ENCODE measurements around the gene FAM13C.
"Not testable (repeated sequence)": the region's sequence is repeated elsewhere in the genome, so short reads cannot be mapped to it uniquely, and the experiment has no call there.

FAM13C gene

GRCh38 chr10:59362144-59362958 is at the start of gene FAM13C:
Gene FAM13C, minus strand, starts transcription at chr10:59362549. Its CDS starts 89 bp downstream, at chr10:59362460.
- Mint-ChIP-seq H3K4me1 (peaks cover 8% of the 10 kb centered on the region), H3K4me3 (no peak within 1 kb of the TSS), H3K36me3 (no peaks in the 10 kb centered on the region), H3K9me3 (no peaks in the 10 kb centered on the region), H3K27me3 (peaks cover 10% of the 10 kb centered on the region), H3K27ac (peak within 1 kb of the TSS; percentile 35)

DNA sequence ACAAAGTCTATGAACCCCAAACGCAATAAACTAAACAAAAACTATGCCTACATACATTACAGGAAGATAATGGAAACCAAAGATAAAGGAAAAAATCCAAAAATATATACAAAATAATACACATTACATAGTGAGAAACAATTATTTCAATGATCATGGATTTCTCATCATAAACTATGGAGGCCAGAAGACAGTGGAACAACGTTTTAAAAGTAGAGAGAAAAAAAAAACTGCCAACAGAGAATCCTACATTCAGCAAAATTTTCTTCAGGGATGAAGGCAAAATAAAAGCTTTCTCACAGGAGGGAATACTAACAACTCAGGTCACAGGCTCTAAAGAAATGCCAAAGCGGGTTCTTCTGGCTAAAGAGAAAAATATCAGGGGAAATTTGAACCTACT is 42.9 kb upstream of the FAM13C start:
- Mint-ChIP-seq H3K27me3 (no peaks in the 10 kb centered on the region), H3K9me3 (no peaks in the 10 kb centered on the region), H3K4me1 (no peaks in the 10 kb centered on the region), H3K27ac (no peak overlapping the region), H3K36me3 (no peaks in the 10 kb centered on the region), H3K4me3 (no peak overlapping the region)

GRCh38 chr10:59400214-59400613 is 37.9 kb upstream of the FAM13C start:
- H3K4me3 Mint-ChIP-seq, result no peak overlapping the region
- no peaks in the 10 kb centered on the region for H3K36me3 Mint-ChIP-seq
- H3K9me3 Mint-ChIP-seq, result peaks cover 5% of the 10 kb centered on the region
- H3K27me3 Mint-ChIP-seq, result no peaks in the 10 kb centered on the region
- no peaks in the 10 kb centered on the region for H3K4me1 Mint-ChIP-seq
- no peak overlapping the region for H3K27ac Mint-ChIP-seq

DNA sequence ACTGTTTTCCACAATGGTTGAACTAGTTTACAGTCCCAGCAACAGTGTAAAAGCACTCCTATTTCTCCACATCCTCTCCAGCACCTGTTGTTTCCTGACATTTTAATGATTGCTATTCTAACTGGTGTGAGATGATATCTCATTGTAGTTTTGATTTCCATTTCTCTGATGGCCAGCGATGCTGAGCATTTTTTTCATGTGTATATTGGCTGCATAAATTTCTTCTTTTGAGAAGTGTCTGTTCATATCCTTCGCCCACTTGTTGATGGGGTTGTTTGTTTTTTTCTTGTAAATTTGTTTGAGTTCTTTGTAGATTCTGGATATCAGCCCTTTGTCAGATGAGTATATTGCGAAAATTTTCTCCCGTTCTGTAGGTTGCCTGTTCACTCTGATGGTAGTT is 37.0 kb upstream of the FAM13C start:
- not testable (repeated sequence) for H3K27ac Mint-ChIP-seq, H3K9me3 Mint-ChIP-seq, H3K4me1 Mint-ChIP-seq, H3K36me3 Mint-ChIP-seq, H3K27me3 Mint-ChIP-seq, H3K4me3 Mint-ChIP-seq

GRCh38 chr10:59397961-59398360 is 35.6 kb upstream of the FAM13C start:
- Mint-ChIP-seq H3K4me1 (no peaks in the 10 kb centered on the region), H3K27me3 (no peaks in the 10 kb centered on the region), H3K27ac (no peak overlapping the region), H3K9me3 (peaks cover 5% of the 10 kb centered on the region), H3K36me3 (no peaks in the 10 kb centered on the region), H3K4me3 (no peak overlapping the region)

DNA sequence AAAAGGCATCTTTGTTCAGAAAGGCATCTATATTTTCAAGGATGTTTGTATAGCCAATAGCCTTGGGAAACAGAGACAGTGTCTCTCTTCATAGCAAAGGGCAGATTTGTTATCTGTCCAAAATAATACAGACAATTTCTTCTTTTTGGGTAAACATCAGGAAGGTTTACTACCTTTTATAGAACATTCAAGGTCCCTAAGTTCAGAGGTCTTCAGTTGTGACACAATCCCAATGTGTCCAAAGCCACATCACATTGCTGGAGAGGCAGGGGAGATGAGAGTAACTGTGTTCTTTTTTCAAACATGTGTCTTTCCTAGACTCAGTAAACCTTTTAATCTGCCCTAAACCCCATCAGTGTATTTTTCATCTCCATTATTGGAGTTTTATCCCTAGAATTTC is 33.6 kb upstream of the FAM13C start:
- no peak overlapping the region for H3K4me3 Mint-ChIP-seq
- no peak overlapping the region for H3K27ac Mint-ChIP-seq
- H3K36me3 Mint-ChIP-seq, result no peaks in the 10 kb centered on the region
- peaks cover 5% of the 10 kb centered on the region for H3K9me3 Mint-ChIP-seq
- no peaks in the 10 kb centered on the region for H3K4me1 Mint-ChIP-seq
- H3K27me3 Mint-ChIP-seq, result no peaks in the 10 kb centered on the region

GRCh38 chr10:59393349-59393748 is 31.0 kb upstream of the FAM13C start:
- no peaks in the 10 kb centered on the region for H3K4me1 Mint-ChIP-seq
- no peak overlapping the region for H3K27ac Mint-ChIP-seq
- H3K27me3 Mint-ChIP-seq, result no peaks in the 10 kb centered on the region
- H3K36me3 Mint-ChIP-seq, result no peaks in the 10 kb centered on the region
- peaks cover 5% of the 10 kb centered on the region for H3K9me3 Mint-ChIP-seq
- no peak overlapping the region for H3K4me3 Mint-ChIP-seq

DNA sequence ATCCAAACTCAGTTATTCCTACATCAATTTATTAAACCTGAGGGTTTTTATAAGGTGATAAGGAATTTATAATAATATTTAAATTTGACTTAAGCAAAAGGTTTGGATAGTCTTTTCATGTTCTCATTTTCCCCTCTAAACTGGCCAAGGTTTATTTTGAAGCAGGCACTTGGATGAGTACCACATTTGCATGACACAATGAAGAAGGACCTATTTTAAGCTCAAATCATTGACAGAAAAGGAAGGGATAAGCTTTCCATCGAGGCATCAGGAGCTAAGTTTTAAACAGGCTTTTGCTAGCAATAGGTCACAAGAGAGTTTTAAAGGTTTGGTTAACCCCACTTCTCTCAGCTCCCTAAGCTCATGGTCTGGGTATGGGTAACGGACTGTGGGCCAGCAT is 28.7 kb upstream of the FAM13C start:
- Mint-ChIP-seq H3K27ac (no peak overlapping the region), H3K36me3 (no peaks in the 10 kb centered on the region), H3K4me3 (no peak overlapping the region), H3K9me3 (no peaks in the 10 kb centered on the region), H3K4me1 (no peaks in the 10 kb centered on the region), H3K27me3 (no peaks in the 10 kb centered on the region)

GRCh38 chr10:59388671-59388976 is 26.3 kb upstream of the FAM13C start:
- no peaks in the 10 kb centered on the region for H3K36me3 Mint-ChIP-seq
- no peak overlapping the region for H3K27ac Mint-ChIP-seq
- no peaks in the 10 kb centered on the region for H3K27me3 Mint-ChIP-seq
- no peak overlapping the region for H3K4me3 Mint-ChIP-seq
- no peaks in the 10 kb centered on the region for H3K9me3 Mint-ChIP-seq
- H3K4me1 Mint-ChIP-seq, result no peaks in the 10 kb centered on the region

DNA sequence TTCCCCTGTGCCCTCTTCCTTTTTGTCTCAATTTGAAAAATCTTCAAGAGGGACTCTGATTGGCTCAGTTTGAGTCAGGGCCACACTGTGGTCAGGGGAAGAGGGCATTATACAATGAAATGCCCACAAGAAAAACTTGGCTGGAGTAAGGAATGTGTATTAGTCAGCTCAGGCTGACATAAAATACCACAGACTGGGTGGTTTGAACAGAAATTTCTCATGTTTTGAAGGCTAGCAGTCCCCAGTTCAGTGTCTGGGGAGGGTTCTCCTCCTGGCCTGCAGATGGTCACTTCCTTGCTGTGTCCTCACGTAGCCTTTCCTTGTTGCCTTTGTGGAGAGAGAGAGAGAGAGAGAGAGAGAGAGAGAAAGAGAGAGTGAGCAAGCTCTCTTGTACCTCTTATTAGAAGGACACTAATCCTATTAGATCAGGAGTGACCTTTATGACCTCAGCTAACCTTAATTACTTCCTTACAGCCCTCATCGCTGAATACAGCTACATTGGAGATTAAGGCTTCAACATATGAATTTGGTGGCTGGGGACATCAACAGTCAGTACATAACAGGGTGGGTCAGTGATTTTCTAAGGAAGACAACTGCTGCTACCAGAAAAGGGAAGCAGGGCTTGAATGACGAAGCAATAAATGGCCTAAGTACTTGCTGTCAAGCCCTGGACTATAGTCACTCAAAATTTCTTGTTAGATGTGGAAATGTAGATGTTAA is 25.8 kb upstream of the FAM13C start:
- Mint-ChIP-seq H3K4me1 (no peaks in the 10 kb centered on the region), H3K4me3 (no peak overlapping the region), H3K9me3 (no peaks in the 10 kb centered on the region), H3K27me3 (no peaks in the 10 kb centered on the region), H3K27ac (no peak overlapping the region), H3K36me3 (no peaks in the 10 kb centered on the region)

DNA sequence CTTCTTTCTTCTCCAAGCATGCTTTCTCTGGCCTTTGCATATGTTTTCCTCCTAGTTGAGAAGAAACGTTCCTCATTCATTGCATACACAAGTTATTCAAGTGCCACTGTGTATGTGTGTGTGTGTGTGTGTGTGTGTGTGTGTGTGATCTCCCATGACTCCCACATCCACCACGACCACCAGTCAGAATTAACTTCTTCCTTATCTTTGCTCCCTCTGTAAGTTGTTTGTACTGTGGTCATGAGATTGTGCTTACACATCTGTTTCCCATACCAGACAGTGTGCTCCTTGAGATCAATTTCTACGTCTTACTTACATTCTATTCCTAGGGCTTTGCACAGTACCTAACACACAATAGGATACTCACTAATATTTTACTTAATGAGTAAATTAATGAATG is 22.4 kb upstream of the FAM13C start:
- no peak overlapping the region for H3K4me3 Mint-ChIP-seq
- H3K4me1 Mint-ChIP-seq, result no peaks in the 10 kb centered on the region
- H3K36me3 Mint-ChIP-seq, result no peaks in the 10 kb centered on the region
- no peak overlapping the region for H3K27ac Mint-ChIP-seq
- no peaks in the 10 kb centered on the region for H3K27me3 Mint-ChIP-seq
- H3K9me3 Mint-ChIP-seq, result no peaks in the 10 kb centered on the region

GRCh38 chr10:59383908-59384307 is 21.6 kb upstream of the FAM13C start:
- Mint-ChIP-seq H3K4me3 (no peak overlapping the region), H3K27me3 (no peaks in the 10 kb centered on the region), H3K9me3 (no peaks in the 10 kb centered on the region), H3K36me3 (no peaks in the 10 kb centered on the region), H3K27ac (no peak overlapping the region), H3K4me1 (no peaks in the 10 kb centered on the region)

- Mint-ChIP-seq H3K27ac (no peak overlapping the region), H3K9me3 (no peaks in the 10 kb centered on the region), H3K4me1 (no peaks in the 10 kb centered on the region), H3K36me3 (no peaks in the 10 kb centered on the region), H3K27me3 (no peaks in the 10 kb centered on the region), H3K4me3 (no peak overlapping the region)
Measured at GRCh38 chr10:59383436-59383835, 21.1 kb upstream of the FAM13C start.

GRCh38 chr10:59382831-59383295 is 20.5 kb upstream of the FAM13C start:
- Mint-ChIP-seq H3K4me1 (no peaks in the 10 kb centered on the region), H3K36me3 (no peaks in the 10 kb centered on the region), H3K4me3 (no peak overlapping the region), H3K9me3 (no peaks in the 10 kb centered on the region), H3K27ac (no peak overlapping the region), H3K27me3 (no peaks in the 10 kb centered on the region)

- Mint-ChIP-seq H3K4me3 (no peak overlapping the region), H3K27ac (no peak overlapping the region), H3K4me1 (no peaks in the 10 kb centered on the region), H3K36me3 (no peaks in the 10 kb centered on the region), H3K9me3 (no peaks in the 10 kb centered on the region), H3K27me3 (no peaks in the 10 kb centered on the region)
Measured at GRCh38 chr10:59381687-59382086, 19.3 kb upstream of the FAM13C start.

GRCh38 chr10:59376846-59377245 is 14.5 kb upstream of the FAM13C start:
- no peaks in the 10 kb centered on the region for H3K36me3 Mint-ChIP-seq
- no peaks in the 10 kb centered on the region for H3K27me3 Mint-ChIP-seq

More at GRCh38 chr10:59376846-59377245, 14.5 kb upstream of the FAM13C start:
- Mint-ChIP-seq H3K9me3 (no peaks in the 10 kb centered on the region), H3K4me3 (no peak overlapping the region), H3K4me1 (no peaks in the 10 kb centered on the region), H3K27ac (no peak overlapping the region)
